GM18526 (cell line): ENCODE measurements around the gene PSMD1.

Source experiments
- POLR2A ChIP-seq: IDR thresholded peaks from 3 replicates; pipeline ENCODE4 v1.6.1; 2011; ENCODE audit not compliant: insufficient read length; ENCODE audit errors: extremely low read depth

The PSMD1 gene

DNA sequence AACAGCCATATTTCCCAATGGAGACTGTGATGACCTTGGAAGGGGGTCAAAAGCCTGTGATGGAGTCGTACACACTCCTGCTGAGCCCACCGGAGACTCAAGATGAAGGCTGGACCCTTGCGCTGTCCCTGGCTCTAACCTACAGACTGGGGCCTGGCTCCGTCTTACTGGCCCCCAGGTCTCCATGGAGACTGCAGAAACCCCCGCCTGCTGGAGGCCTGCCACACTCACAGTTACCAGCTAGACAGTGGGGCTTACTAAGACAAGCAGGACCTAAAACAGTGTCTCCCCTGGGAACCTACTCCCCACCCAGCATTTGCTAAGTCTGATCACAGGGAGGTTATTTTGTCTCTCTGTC, 9.8 kb upstream of the PSMD1 start:
- TF ChIP-seq POLR2A: no peak

GRCh38 chr2:231047274-231047922, 9.3 kb upstream of the PSMD1 start:
- no peak for TF ChIP-seq POLR2A

- TF ChIP-seq POLR2A: no peak
These were observed 8.4 kb upstream of the PSMD1 start for GRCh38 chr2:231047923-231048915.

- TF ChIP-seq POLR2A: no peak
These were observed 7.2 kb upstream of the PSMD1 start for GRCh38 chr2:231049286-231050017.

- TF ChIP-seq POLR2A: no peak
These were observed 6.4 kb upstream of the PSMD1 start for GRCh38 chr2:231050018-231050901.

GRCh38 chr2:231051116-231051515, 5.6 kb upstream of the PSMD1 start:
- TF ChIP-seq POLR2A: no peak

- no peak for TF ChIP-seq POLR2A
These were observed 3.9 kb upstream of the PSMD1 start for GRCh38 chr2:231052494-231053451.

- no peak for TF ChIP-seq POLR2A
These were observed 2.8 kb upstream of the PSMD1 start for GRCh38 chr2:231053846-231054245.

DNA sequence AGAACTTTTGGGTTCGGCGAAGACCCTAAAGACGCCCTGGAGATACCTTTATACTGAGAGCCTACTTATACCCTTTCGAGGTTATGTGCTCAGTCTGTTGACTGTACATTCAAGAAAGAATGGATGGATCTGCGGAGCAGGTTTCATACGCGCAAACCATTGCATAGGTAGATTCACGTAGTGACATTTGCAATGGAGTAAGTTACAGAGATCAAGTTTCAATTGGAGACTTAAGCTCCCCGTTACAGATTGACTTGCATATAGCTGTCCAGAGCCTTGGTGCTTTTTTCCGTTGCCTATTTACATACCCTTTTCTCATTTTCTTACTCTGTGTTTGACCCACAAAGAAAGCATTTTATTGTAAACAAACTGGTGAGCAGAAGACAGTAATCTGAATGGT, 923 bp downstream of the PSMD1 start:
- no peak for TF ChIP-seq POLR2A

- no peak for TF ChIP-seq POLR2A
These were observed 2.3 kb downstream of the PSMD1 start for GRCh38 chr2:231058761-231059550.

- no peak for TF ChIP-seq POLR2A
These were observed 3.1 kb downstream of the PSMD1 start for GRCh38 chr2:231059756-231060155.

DNA sequence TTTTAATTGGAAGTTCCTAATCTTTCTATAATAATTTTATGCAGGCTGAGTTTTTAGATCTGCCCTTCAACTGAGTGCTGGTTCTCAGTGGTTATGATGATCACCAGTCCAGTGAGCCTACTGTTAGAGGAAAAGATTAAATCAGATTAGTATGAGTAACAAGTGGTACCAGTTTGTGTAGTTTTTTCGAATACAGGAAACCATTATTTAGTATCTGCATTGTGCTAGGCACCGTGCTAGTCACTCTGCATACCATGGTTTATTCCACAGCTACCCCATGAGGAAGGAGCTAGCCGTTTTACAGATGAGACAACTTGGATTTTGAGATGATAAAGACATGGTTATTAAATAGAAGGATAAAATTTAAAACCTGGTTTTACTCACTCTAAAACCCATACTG, 6.1 kb downstream of the PSMD1 start:
- TF ChIP-seq POLR2A: no peak

GRCh38 chr2:231063347-231063746, 6.7 kb downstream of the PSMD1 start:
- TF ChIP-seq POLR2A: no peak

GRCh38 chr2:231065966-231066365, 9.3 kb downstream of the PSMD1 start:
- no peak for TF ChIP-seq POLR2A
